Measurements from ENCODE around the gene CYBRD1. TPM values are rescaled to one million over a fixed set of nuclear protein-coding genes. Genes with fewer than 3 reads are reported as not detected.
A peak's percentile ranks its signal among the peaks of the same experiment; 100 is the strongest.

Gene CYBRD1
- total and polyA plus RNA-seq, 7 donors = 12.3 to 47.3 (median 15.2) TPM

DNA sequence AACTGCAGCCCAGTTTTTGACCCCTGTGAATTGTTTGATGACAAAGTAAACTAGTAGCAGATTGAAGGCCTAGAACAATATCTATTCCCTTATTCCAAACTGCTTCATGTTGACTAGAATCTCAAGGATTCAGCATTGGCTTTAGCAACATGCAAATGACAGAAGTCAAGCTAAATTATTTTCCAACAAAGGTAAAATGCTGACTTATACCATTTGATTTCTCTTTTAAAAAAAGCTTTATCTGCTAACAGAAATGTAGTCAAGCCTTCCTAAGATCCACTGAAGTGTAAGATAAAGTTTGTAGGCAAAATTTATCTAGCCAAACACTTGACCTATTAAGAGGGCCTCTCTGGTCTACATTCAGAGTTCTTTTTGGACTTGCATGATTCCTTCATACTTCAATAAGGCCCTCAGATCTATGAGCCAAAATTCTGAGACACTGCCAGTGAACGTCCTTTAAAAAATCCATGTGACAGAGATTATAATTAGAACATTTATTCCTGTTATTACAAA is 9.5 kb upstream of the CYBRD1 start:
- TF ChIP-seq, protein P1, sequence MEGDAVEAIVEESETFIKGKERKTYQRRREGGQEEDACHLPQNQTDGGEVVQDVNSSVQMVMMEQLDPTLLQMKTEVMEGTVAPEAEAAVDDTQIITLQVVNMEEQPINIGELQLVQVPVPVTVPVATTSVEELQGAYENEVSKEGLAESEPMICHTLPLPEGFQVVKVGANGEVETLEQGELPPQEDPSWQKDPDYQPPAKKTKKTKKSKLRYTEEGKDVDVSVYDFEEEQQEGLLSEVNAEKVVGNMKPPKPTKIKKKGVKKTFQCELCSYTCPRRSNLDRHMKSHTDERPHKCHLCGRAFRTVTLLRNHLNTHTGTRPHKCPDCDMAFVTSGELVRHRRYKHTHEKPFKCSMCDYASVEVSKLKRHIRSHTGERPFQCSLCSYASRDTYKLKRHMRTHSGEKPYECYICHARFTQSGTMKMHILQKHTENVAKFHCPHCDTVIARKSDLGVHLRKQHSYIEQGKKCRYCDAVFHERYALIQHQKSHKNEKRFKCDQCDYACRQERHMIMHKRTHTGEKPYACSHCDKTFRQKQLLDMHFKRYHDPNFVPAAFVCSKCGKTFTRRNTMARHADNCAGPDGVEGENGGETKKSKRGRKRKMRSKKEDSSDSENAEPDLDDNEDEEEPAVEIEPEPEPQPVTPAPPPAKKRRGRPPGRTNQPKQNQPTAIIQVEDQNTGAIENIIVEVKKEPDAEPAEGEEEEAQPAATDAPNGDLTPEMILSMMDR (IDR thresholded peaks at IDR 0.05) = no peak
- no peak for ATAC-seq
- no peaks in the 10 kb centered on the region for H3K27me3 ChIP-seq (ENCODE audit: insufficient read depth in 3 of 3, low read length in 2 of 3)
- no peaks in the 10 kb centered on the region for H3K9me3 ChIP-seq
- H3K36me3 ChIP-seq (ENCODE audit: insufficient read depth in 1 of 2, low read depth in 1 of 2) = no peaks in the 10 kb centered on the region
- no peak overlapping the region for H3K27ac ChIP-seq
- intact Hi-C loops (cut with DNase I) = no loop called here
- H3K4me3 ChIP-seq = no peak overlapping the region
- H3K4me1 ChIP-seq = no peaks in the 10 kb centered on the region
- WGBS, 3 donors = 12 to 57% (median 14%) methylated on average over 1 of the region's 1 CpG
- DNase-seq = no peak

DNA sequence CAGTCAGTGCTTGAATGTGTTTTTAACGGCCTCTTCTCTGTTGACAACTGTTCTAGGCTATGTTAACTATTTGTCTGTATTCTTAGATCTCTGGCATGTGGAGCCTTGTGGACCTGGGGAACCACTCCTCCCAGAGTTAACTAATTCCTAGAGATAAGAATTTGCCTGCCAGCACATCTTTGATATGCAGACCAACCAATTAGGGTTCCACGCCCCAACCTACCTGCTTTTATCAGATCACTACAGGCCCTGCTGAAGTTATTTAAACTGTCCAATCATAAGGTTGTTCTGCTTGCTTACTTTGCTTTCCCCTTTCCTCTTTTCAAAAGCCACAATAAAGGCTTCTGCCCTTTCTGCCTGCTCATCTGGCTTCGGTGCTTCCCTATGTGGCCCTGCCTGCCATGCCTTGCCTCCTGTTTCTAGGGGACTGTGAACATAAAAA is 8.5 kb upstream of the CYBRD1 start:
- ATAC-seq = no peak
- WGBS, 3 donors = 67 to 70% (median 68%) methylated on average over 3 of the region's 3 CpGs
- H3K4me3 ChIP-seq = no peak overlapping the region

DNA sequence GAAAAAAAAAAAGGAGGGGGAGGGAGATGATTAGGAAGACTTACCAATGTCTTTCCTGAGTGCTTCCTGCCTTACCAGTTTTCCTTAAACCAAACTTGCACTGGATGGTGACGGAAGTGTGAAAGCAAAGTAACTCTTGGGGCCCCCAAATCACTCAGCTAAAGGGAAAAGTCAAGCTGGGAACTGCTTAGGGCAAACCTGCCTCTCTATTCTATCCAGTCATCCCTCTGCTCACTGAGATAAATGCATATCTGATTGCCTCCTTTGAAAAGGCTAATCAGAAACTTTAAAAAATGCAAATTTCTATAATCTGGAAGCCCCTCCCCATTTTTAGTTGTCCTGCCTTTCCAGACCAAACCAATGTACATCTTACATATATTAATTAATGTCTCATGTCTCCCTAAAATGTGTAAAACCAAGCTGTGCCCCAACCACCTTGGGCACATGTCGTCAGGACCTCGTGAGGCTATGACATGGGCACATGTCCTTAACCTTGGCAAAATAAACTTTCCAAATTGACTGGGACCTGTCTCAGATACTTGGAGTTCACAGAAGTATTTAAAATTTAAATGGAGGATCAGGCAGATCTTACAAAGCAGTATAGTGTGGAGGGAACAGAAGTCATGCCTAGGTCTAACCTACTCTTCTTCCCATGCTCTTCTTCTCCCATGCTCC is 7.2 kb upstream of the CYBRD1 start:
- intact Hi-C loops (cut with DNase I) = no loop called here
- TF ChIP-seq, protein P1 (IDR thresholded peaks at IDR 0.05) = no peak
- Histone ChIP-seq H3K4me1 (no peaks in the 10 kb centered on the region), H3K27ac (no peak overlapping the region), H3K4me3 (no peak overlapping the region), H3K27me3 (ENCODE audit: insufficient read depth in 3 of 3, low read length in 2 of 3) (peaks cover 0 to 4% (median 0%) of the 10 kb centered on the region in 3 donors), H3K36me3 (ENCODE audit: insufficient read depth in 1 of 2, low read depth in 1 of 2) (no peaks in the 10 kb centered on the region), H3K9me3 (no peaks in the 10 kb centered on the region)
- ATAC-seq = no peak
- WGBS, 3 donors = 86 to 93% (median 90%) methylated on average over 3 of the region's 3 CpGs
- DNase-seq = no peak

More for the DNA sequence above, 8.5 kb upstream of the CYBRD1 start:
- no peak for DNase-seq
- no peaks in the 10 kb centered on the region for H3K27me3 ChIP-seq (ENCODE audit: insufficient read depth in 3 of 3, low read length in 2 of 3)
- no peaks in the 10 kb centered on the region for H3K4me1 ChIP-seq
- H3K36me3 ChIP-seq (ENCODE audit: insufficient read depth in 1 of 2, low read depth in 1 of 2) = no peaks in the 10 kb centered on the region
- intact Hi-C loops (cut with DNase I) = no loop called here
- H3K9me3 ChIP-seq = no peaks in the 10 kb centered on the region
- no peak overlapping the region for H3K27ac ChIP-seq
- TF ChIP-seq, protein P1 (IDR thresholded peaks at IDR 0.05) = no peak

DNA sequence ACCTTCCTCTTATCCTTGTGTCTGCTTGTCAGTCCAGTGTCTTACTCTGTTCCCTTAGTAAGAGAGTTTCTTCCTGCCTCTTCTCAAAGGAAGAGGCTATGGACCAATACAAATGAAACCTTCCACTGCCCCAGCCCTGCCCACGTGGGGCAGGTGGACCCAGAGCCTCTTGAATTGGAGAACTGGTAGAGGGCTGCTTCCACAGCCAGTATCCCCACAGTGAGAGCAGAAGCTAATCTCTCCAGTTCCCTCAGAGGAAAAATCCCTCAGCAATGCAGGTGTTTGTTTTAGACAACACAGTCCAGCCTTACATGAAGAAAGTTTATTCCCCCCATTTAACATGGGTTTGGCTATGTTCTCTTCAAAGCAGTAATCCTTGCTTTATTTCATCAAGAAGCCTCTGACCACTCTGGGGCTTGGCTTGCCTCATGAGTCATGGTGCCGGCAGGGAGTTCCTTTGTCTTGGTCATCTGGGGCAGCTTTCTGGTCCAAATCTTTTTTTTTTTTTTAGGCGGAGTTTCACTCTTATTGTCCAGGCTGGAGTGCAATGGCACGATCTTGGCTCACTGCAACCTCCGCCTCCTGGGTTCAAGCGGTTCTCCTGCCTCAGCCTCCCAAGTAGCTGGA is 6.5 kb upstream of the CYBRD1 start:
- Histone ChIP-seq H3K36me3 (ENCODE audit: insufficient read depth in 1 of 2, low read depth in 1 of 2) (no peaks in the 10 kb centered on the region), H3K27ac (no peak overlapping the region), H3K4me3 (no peak overlapping the region), H3K27me3 (ENCODE audit: insufficient read depth in 3 of 3, low read length in 2 of 3) (peaks cover 0 to 4% (median 0%) of the 10 kb centered on the region in 3 donors), H3K4me1 (no peaks in the 10 kb centered on the region), H3K9me3 (no peaks in the 10 kb centered on the region)
- intact Hi-C loops (cut with DNase I) = no loop called here
- WGBS, 3 donors = 64 to 71% (median 66%) methylated on average over 6 of the region's 6 CpGs
- DNase-seq = peak in 1 of 2 donors; percentile 52
- TF ChIP-seq, protein P1 (IDR thresholded peaks at IDR 0.05) = no peak
- no peak for ATAC-seq

Measured in psoas muscle (tissue), 8 donors.